Activated T-cell treated with anti-CD3 and anti-CD28 coated beads for 4 hours (primary cell): ENCODE results near the gene NPC1.
"Not testable (repeated sequence)": the region's sequence is repeated elsewhere in the genome, so short reads cannot be mapped to it uniquely, and the experiment has no call there.

Source experiments
- DNase-seq: peaks from one replicate; pipeline ENCODE4 v3.0.0-alpha.2; 2020

NPC1 gene

DNA sequence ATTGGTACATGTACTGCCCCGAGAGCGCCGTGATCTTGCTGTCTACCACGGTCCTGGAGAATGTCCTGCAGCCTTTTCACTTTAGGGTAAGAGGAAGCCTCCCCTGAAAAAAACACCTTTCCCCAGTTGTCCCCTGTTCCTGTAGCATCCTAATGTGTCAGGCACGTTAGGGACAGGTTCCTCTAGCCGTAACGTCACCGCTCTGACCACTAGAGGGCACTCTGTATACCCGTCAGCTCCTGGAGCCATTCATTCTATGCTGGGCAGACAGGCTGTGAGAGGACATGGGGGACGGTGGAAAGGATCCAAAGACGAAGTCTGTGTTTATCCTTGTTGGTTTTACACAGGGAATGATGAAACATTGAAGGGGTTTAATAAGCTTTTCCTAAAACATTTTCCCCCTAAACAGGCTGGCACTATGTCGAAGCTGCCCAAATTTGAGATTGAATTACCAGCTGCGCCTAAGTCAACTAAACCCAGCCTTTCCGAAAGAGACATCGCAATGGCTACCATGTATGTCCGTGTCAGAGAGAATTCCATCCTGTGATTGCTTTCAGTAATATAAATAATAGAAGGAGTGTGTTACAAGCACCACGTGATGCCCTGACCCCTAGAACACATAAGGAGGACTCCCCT is 70.3 kb downstream of the NPC1 start:
- DNase-seq: peak; percentile 65

DNA sequence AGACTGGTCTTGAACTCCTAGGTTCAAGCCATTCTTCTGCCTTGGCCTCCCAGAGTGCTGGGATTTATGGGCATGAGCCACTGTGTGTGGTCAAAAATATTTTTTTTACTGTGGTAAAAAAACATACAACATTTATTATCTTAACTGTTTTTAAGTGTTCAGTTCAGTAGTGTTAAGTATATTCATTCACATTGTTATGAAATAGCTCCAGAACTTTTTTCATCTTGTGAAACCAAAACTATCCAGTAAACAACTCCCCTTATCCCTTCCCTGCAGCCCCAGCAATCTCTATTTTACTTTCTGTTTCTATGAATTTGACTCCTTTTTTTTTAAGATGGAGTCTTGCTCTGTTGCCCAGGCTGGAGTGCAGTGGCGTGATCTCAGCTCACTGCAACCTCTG is 73.7 kb downstream of the NPC1 start:
- no peak for DNase-seq

- not testable (repeated sequence) for DNase-seq
These were observed 74.1 kb downstream of the NPC1 start for GRCh38 chr18:23512216-23512615.

DNA sequence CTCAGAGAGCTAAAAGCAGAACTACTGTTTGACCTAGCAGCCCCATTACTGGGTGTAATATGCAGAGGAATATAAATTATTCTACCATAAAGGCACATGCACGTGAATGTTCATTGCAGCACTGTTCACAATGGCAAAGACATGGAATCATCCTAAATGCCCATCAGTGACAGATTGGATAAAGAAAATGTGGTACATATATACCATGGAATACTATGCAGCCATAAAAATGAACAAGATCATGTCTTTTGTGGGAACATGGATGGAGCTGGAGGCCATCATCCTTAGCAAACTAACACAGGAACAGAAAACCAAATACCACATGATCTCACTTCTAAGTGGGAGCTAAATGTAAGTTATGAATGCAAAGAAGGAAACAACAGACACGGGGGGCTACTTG is 75.4 kb downstream of the NPC1 start:
- not testable (repeated sequence) for DNase-seq

- DNase-seq: no peak
These were observed 79.9 kb downstream of the NPC1 start for GRCh38 chr18:23506393-23506792.

- no peak for DNase-seq
These were observed 81.6 kb downstream of the NPC1 start for GRCh38 chr18:23504720-23505119.

GRCh38 chr18:23503963-23504344 is 82.4 kb downstream of the NPC1 start:
- DNase-seq: no peak

- peak; percentile 98 for DNase-seq
These were observed 83.0 kb downstream of the NPC1 start, which contains the start of gene RMC1 for GRCh38 chr18:23503038-23503962. Gene RMC1 (plus strand): TSS chr18:23503511. CDS start chr18:23503619, 108 bp downstream.

DNA sequence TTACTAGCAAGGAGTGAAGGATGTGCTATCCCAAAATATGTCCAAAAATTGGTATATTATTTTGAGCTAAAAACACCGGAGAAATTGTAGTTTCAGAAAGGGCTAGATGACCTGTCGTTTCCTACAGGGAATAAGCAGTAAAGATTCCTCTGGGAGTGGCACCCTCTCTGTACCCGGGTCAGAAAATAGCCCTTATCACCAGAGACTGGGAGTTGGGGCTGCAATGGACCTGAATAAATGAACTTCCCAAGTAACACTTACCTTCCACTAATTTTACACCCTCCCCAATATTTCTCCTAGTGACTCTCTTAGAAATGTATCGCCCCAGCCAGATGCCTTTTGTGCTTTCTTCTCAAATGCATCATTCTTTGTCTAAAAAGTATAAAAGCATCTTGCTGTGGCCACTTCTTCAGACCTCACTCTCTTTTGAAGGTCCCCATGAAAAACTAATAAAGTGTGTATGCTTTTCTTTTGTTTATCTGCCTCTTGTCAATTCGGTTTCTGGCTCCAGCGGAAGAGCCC is 83.7 kb downstream of the NPC1 start:
- DNase-seq: no peak

DNA sequence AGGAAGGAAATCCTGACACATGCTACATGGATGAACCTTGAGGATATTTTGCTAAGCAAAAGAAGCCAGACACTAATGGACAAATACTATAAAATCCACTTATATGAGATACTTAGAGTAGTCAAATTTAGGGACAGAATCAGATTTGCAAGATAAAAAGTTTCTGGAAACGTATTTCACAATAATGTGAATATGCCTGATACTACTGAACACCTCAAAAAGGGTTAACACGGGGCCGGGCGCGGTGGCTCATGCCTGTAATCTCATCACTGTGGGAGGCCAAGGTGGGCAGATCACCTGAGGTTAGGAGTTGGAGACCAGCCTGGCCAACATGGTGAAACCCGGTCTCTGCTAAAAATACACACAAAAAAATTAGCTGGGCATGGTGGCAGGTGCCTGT is 84.7 kb downstream of the NPC1 start:
- DNase-seq: no peak

DNA sequence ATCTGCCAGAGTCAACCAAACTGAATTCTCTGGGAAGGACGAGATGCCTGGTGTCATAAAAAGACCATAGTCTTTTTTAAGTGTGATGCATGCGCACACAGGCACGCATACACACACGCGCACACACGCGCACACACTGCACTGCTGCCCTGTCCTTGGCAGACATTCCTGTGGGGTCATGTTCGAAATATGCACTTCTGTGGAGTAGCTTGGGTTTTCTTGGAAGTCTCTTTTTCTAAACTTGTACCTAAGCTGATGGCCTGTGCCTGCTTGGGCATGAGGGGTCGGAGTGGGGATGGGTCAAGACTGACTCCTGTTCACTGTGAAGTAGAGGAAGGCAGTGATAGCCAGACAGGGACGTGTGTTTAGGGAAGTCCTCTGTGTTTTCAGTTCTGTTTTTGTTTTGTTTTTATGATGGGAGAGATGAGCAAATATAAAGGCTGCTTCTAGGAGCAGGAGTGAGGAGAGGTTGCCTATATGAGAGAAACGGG is 87.0 kb downstream of the NPC1 start:
- no peak for DNase-seq

GRCh38 chr18:23498877-23499276 is 87.4 kb downstream of the NPC1 start:
- peak; percentile 56 for DNase-seq

GRCh38 chr18:23498117-23498516 is 88.2 kb downstream of the NPC1 start:
- no peak for DNase-seq

DNA sequence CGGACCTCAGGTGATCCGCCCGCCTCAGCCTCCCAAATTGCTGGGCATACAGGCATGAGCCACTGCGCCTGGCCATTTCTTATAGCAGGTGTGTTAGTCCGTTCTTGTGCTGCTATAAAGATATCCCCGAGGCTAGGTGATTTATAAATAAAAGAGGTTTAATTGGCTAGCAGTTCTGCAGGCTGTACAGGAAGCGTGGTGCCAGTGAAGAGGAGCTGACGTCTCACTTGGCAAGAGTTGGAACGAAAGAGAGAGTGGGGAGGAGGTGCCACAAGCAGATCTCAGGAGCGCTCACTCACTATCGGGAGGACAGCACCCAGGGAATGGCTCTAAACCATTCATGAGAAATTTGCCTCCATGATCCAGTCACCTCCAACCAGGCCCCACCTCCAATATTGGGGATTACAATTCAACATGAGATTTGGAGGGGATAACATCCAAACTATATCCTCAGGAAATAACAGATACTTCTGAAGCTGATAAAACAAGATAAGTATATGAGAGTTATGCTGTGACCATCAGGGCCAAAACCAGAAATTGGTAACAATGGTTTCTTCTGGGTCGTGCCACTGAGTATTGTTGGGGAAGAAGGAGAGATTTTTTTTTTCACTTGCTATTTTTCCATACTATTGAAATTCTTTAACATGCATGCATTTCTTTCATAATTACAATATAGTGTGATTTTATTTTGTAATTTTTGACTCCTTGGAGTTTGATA is 90.4 kb downstream of the NPC1 start:
- no peak for DNase-seq

GRCh38 chr18:23494992-23495391 is 91.3 kb downstream of the NPC1 start:
- DNase-seq: no peak

DNA sequence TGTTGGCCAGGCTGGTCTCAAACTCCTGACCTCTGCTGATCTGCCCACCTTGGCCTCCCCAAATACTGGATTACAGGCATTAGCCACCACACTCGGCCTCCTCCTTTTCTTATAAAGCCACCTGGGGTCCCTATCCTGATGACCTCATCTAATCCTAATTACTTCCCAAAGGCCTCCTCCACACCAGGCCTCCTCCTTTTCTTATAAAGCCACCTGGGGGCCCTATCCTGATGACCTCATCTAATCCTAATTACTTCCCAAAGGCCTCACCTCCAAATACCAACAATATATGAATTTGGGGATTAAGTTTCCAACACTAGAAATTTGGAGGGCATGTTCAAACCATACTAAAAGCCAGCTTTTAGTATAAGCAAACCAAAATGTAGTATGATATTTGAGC is 92.7 kb downstream of the NPC1 start:
- no peak for DNase-seq

DNA sequence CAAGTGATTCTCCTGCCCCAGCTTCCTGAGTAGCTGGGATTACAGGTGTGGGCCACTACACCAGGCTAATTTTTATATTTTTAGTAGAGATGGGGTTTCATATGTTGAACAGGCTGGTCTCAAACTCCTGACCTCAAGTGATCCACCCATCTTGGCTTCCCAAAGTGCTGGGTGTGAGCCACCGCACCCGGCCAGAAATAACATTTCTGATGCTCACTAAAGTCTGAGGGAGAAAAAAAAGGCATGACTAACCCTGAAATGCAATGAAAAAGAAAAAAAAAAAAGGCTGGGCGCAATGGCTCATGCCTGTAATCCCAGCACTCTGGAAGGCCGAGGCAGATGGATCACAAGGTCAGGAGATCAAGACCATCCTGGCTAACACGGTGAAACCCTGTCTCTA is 96.7 kb downstream of the NPC1 start:
- DNase-seq: not testable (repeated sequence)

DNA sequence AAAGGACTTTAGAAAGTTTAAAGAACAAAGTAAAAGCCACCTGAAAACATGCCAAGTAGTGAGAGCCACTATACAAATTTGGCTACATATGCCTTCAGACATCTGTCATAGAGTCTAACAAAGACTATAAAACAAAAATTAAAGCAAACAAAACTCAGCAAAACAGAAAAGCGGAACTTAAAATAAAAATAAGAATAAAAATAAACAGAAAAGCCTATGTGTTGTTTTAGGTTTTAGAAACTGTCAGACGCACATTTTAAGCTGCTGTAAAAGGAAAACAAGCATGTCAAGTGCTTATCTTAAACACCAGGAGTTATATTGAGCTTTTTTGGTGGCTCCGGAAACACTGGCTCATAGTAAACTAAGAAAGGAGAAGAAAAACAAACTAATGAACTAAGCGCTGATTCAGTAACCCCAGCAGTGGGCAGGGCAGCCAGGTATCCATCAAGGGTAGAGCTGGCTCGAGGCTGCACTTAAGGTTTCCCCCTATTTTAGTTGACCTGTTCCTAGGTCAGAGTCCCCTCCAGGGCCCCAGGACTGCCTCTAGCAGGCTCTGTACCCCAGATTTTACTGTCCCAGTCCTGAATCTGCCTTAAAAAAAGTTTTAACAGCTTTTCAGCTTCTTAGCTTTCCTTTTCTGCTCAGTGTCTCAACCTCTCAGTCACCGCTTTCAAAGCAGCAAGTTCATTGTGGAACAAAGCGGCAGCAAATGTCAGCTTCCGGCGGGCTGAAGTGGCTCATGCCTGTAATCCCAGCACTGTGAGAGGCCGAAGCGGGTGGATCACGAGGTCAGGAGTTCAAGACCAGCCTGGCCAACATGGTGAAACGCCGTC is 98.4 kb downstream of the NPC1 start:
- DNase-seq: peak; percentile 18

- no peak for DNase-seq
These were observed 100.9 kb downstream of the NPC1 start for GRCh38 chr18:23485386-23485785.

GRCh38 chr18:23484561-23485182 is 101.6 kb downstream of the NPC1 start:
- no peak for DNase-seq
